Activated T-helper 1 cell treated with anti-CD3 and anti-CD28 coated beads, Interleukin-2, amount 50 U/mL, for 16 hours (primary cell): ENCODE data around the gene DAND5.
"Not testable (repeated sequence)": the region's sequence is repeated elsewhere in the genome, so short reads cannot be mapped to it uniquely, and the experiment has no call there.

Experiments
- DNase-seq, 2 donors: peaks; one replicate each; pipeline ENCODE4 v3.0.0-alpha.2; 2020; ENCODE audit warnings: low read depth in 1 of 2, low spot score in 1 of 2

Gene DAND5

GRCh38 chr19:12965017-12965811, 4.2 kb upstream of the DAND5 start:
- DNase-seq, result peak; percentile 66 to 72

GRCh38 chr19:12965812-12966135, 3.6 kb upstream of the DAND5 start:
- no peak for DNase-seq

GRCh38 chr19:12967907-12968306, 1.5 kb upstream of the DAND5 start:
- DNase-seq, result no peak

GRCh38 chr19:12970070-12970820, 869 bp downstream of the DAND5 start:
- no peak for DNase-seq

- DNase-seq, result no peak
Observed at GRCh38 chr19:12973236-12973635, 3.9 kb downstream of the DAND5 start.

GRCh38 chr19:12974301-12975220, 5.2 kb downstream of the DAND5 start:
- DNase-seq, result no peak

- DNase-seq, result no peak
Observed at GRCh38 chr19:12975221-12975741, 5.9 kb downstream of the DAND5 start.

- DNase-seq, result not testable (repeated sequence)
Observed at GRCh38 chr19:12976109-12976508, 6.7 kb downstream of the DAND5 start.

GRCh38 chr19:12979974-12980373, 10.6 kb downstream of the DAND5 start:
- DNase-seq, result no peak

- no peak for DNase-seq
Observed at GRCh38 chr19:12982648-12983047, 13.3 kb downstream of the DAND5 start.

GRCh38 chr19:12983091-12983490, 13.7 kb downstream of the DAND5 start:
- DNase-seq, result no peak

GRCh38 chr19:12983542-12984142, 14.3 kb downstream of the DAND5 start:
- peak; percentile 71 to 82 for DNase-seq

GRCh38 chr19:12984143-12984627, 14.8 kb downstream of the DAND5 start:
- DNase-seq, result no peak

GRCh38 chr19:12984683-12985048, 15.3 kb downstream of the DAND5 start:
- no peak for DNase-seq

- no peak for DNase-seq
Observed at GRCh38 chr19:12985049-12985776, 15.8 kb downstream of the DAND5 start.

- DNase-seq, result no peak
Observed at GRCh38 chr19:12986726-12987125, 17.4 kb downstream of the DAND5 start.

GRCh38 chr19:12987190-12987589, 17.8 kb downstream of the DAND5 start:
- no peak for DNase-seq

GRCh38 chr19:12987781-12988180, 18.4 kb downstream of the DAND5 start:
- no peak for DNase-seq

- no peak for DNase-seq
Observed at GRCh38 chr19:12990431-12990830, 21.1 kb downstream of the DAND5 start.

GRCh38 chr19:12990853-12991252, 21.5 kb downstream of the DAND5 start:
- DNase-seq, result no peak
